GM18858 (cell line): Measurements from ENCODE around the gene LYPD1.

ENCODE experiments used
- ATAC-seq: cut with Tn5 transposase; IDR thresholded peaks from one replicate; pipeline ENCODE4 v1.9.1; 2021; ENCODE audit not compliant: unreplicated experiment

The LYPD1 gene

DNA sequence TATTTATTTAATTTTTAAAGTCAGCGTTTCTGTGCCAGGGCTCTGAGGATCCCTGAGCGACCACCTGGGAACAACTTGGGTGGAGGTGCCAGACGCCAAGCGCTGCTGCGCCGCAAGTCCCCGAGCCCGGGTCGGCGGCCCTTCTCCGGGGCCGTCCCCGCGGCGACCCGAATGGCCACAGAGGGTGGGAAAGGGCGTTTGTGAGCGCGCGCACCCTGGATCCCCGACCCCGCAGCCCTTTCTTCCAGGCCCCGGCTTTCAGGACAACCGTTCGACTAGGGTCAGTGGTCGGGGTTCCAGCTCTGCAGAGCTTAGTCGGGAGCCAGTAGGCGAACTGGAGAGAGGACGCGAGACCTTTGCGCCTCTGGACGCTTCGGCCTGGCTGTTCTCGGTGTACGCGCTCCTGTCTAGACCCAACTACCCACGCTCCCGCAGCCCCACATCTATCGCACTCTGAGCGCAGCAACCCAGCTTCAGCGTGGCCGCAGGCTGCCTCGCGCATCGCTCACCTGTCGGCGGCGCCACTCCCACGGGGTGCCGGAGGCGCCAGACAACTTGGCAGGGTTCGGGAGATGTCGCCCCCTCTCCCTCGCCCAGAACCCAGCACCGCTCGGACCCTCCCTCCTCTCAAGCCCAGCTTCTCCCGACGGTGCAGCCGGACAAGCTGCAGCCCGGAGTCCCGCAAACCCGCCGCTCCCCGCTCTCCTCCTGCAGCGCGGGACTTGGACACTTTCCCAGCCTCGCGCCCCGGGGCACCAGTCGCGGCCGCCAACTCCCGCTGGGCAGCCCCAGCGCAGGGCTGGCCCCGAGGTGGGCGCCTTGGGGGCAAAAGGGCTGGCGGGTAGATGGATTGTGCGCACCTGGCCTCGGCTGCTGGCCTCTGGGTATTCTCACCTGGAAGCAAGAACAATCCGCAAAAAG lies 758 bp downstream of the LYPD1 start:
- no peak for ATAC-seq

DNA sequence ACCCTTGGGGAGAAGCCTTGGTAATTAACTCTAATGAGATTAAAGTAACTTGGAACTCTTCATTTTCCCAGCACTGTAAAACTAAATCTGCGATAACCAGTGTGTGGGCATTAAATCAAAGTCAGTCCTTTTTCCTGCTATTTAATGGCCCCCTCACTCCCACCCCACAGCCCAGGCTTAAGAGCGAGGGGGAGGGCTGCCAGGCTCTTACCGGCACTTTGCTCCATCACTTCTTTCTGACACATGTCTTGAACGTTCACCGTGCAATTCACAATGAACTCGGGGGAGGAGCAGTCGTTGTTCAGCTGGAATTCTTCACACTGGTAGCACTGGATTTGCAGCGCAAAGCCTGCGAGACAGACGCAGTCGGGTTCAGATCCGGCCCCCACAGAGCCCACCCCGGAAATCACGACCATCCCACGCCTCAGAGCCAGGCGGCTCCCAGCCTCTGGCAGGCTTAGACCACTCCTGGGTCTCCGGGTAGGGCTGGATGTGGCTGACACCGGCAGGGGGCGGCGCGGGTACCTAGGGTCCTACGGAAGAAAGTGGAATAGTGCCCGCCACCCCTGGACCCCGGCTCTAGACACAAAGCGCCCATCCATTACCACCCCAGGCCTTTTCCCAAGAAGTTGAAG lies 1.7 kb downstream of the LYPD1 start:
- no peak for ATAC-seq

GRCh38 chr2:132667706-132668105 lies 2.3 kb downstream of the LYPD1 start:
- ATAC-seq = no peak

- ATAC-seq = no peak
These were observed 4.4 kb downstream of the LYPD1 start for GRCh38 chr2:132665401-132666140.

- ATAC-seq = no peak
These were observed 5.9 kb downstream of the LYPD1 start for GRCh38 chr2:132664096-132664495.

- ATAC-seq = no peak
These were observed 7.3 kb downstream of the LYPD1 start for GRCh38 chr2:132662732-132663131.

GRCh38 chr2:132659331-132659730 lies 10.7 kb downstream of the LYPD1 start:
- no peak for ATAC-seq

DNA sequence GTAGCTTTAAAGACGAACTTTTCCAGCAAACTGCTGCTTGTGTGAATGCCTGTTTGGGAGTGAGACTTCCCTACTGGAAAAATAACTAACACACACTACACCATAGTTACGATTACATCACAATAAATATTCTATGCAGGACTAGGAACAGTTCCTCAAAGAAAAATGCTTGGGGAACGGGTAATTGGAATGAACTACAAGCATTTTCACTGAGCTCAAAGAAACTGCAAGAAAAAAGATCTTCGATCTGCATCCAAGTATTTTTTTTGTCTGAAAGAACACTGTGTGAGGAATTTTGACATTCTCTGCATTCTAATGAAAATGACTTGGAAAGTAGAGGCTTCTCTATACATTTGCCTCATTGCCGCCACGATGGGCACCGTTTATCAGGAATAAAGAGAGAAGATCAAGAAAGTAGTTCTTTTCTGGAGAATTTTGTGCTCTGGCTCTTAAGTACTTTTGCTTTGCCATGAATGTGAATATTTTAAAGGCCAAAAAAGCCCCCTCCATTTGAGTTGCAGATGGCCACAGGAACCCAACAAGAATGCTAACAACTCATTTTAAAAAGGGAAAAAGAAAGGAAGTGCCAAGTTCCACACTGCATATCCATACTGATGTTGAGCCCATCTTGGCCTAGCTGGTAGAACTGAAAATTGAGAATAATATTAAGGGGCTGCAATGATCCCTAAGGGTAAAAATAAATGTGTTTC lies 13.6 kb downstream of the LYPD1 start:
- no peak for ATAC-seq

DNA sequence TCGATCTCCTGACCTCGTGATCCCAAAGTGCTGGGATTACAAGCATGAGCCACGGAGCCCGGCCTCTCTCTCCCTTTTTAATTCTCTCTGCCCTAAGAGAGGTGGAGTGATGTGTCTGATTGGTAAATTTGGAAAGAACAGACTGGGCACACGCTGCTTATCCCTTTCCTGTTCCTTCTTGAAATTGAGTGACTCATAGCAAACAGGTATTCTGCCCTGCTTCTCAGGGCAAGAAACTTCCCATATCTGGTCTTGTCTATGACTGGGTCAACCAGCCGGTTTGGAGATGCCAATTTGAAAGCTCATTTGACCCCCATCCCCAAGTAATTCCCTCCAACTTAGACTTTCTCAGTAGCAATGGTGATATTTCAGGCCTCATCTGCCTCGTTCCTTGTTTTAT lies 15.0 kb downstream of the LYPD1 start:
- no peak for ATAC-seq

GRCh38 chr2:132654335-132654734 lies 15.7 kb downstream of the LYPD1 start:
- no peak for ATAC-seq

DNA sequence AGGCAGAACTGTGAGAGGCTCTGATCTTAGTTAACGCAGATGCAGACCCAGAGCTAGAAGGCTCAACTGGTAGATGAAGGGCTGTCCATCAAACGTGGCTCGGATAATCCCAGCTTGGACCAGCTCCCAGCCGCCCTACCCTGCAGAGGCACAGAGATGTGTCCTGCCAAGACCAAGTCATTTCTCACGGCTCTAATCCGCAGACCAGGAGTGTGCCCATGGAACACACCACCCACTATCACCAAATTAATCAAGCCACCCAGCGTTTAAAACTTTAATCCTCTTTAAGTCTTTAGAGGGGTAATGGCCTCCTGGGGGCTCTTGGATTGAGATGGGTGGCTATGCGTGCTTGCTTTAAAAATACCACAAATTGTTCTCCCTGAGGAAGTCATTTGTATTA lies 17.5 kb downstream of the LYPD1 start:
- ATAC-seq = no peak

GRCh38 chr2:132651115-132652045 lies 18.6 kb downstream of the LYPD1 start:
- no peak for ATAC-seq

DNA sequence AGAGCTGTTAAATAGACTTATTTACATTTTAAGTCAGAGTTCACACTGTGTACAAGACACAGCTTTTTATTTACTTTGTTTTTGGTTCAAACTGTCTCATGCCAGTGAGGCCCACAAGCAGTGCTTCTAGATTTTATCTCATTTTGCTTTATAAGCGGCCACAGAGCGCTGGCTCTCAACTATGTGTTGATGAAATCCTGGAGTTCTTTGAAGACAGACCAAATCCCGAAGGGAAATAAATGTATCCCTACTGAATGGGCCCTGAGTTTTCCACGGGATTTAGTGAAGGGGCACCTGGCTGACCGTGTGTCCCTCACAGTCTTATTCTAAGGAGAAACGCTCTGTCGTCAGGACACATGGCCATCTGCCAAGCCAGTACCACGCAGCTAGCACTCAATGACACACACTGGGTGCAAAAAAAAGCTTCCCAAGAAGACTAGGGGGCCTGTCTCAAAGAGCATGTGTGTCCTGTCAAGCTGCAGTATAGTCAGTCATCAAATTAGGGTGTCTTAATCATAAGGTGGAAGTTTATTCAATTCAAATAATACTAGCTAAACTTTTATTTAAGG lies 23.4 kb downstream of the LYPD1 start:
- no peak for ATAC-seq

DNA sequence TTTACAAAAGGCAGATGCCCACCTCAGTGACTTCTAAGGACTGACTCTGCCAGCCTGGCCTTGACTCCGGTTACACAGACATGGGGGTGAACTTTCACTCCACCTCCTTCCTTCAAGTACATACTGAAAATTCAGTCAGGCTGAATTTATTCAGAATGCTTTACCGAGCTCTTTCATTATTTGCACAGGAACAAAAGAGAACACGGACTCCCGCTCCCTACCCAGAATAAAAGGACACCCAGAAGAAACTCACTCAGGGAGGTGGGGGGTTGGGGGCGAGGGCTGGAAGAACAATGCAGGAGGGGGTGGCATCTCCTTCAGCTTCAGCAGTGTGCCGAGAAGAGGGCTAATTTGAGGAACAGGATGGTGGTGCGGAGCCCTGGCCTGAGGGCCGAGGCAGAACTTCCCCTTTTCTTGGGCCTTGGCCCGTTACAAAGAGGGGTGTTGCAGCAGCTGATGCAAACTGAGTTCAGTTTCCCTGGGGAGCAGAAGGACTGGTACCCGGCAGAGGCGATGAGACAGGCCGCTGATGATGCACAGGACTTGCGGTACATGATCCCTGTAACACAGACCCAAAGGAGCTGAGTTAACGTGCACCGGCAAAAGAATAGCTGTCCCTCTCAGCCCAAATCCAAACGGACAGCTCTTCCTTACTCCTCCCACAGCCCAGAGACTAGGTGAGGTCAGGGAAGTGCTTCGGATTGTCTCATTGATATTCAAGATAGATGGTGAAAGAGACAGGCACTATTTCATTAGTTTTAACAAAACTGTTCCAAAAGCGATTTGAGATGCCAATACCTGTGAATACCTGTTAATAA lies 24.1 kb downstream of the LYPD1 start:
- no peak for ATAC-seq

DNA sequence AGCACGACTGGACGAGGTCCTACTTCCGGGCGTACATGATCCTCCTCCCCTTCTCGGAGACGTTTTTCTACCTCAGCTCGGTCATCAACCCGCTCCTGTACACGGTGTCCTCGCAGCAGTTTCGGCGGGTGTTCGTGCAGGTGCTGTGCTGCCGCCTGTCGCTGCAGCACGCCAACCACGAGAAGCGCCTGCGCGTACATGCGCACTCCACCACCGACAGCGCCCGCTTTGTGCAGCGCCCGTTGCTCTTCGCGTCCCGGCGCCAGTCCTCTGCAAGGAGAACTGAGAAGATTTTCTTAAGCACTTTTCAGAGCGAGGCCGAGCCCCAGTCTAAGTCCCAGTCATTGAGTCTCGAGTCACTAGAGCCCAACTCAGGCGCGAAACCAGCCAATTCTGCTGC lies 24.8 kb downstream of the LYPD1 start:
- ATAC-seq = no peak

DNA sequence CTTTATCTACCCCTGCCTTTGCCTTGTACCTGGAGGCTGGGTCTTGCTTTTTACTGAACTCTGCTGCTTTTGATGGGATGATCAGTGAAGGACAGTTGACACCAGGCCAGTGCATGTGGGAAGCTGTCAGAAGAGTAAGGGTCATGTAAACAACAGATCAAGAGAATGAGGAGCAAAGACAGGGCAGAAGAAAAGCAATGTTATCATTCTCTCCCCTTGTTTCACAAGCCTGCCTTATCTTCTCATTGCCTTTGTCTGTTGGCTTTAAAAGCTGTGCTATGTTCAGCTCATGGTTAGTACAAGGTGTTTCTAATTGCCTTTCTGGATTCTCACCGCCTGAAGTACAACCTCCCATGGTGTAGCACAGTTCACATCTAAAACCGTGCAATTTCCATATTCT lies 27.6 kb downstream of the LYPD1 start:
- ATAC-seq = no peak

GRCh38 chr2:132641819-132642218 lies 28.2 kb downstream of the LYPD1 start:
- ATAC-seq = no peak

GRCh38 chr2:132640116-132640515 lies 29.9 kb downstream of the LYPD1 start:
- ATAC-seq = no peak
